Hematopoietic multipotent progenitor cell treated with erythropoietin and hydrocortisone succinate and interleukin-3 and kit ligand, for 6 days (in vitro differentiated cells): ENCODE results near the gene CSNK2A3.
"Not testable (repeated sequence)": the region's sequence is repeated elsewhere in the genome, so short reads cannot be mapped to it uniquely, and the experiment has no call there.

Source experiments
- DNase-seq: peaks from one replicate; pipeline ENCODE4 v3.0.0-alpha.2; 2015

The CSNK2A3 gene

DNA sequence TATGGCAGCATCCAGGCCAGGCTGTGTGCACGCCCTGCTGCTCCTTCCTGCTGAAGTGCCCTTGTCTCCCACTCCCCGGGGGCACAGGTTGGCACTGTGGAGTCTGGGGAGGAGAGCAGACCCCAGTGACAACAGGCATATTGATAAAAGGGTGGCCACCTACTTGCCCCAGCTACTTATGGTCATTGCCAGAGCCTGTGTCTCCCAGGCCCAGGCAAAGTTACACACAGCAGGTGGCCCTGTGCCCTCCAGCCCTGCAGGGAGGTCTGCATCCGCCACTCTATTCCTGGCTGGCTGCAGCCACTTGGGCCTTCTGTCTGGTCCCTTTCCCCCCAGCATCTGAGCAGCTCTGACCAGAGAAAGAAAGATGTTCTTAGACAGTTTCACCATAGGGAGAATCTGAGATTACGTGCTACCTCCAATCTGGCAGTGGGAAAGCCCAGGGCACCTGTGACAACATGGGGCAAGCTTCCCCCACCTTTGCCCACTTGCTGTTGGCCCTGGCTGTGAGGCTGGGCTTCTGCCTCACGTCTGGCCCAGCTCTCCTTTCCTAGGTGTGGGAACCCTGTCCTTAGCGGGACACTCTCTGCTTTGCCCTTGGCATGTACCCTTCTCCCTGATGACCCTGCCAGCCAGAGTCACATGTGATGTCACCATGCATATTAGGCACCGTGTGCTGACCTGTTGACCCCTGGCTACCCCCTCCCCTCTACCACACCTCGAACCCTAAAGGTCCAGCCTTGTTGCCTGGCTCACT lies 25.3 kb upstream of the CSNK2A3 start:
- no peak for DNase-seq

DNA sequence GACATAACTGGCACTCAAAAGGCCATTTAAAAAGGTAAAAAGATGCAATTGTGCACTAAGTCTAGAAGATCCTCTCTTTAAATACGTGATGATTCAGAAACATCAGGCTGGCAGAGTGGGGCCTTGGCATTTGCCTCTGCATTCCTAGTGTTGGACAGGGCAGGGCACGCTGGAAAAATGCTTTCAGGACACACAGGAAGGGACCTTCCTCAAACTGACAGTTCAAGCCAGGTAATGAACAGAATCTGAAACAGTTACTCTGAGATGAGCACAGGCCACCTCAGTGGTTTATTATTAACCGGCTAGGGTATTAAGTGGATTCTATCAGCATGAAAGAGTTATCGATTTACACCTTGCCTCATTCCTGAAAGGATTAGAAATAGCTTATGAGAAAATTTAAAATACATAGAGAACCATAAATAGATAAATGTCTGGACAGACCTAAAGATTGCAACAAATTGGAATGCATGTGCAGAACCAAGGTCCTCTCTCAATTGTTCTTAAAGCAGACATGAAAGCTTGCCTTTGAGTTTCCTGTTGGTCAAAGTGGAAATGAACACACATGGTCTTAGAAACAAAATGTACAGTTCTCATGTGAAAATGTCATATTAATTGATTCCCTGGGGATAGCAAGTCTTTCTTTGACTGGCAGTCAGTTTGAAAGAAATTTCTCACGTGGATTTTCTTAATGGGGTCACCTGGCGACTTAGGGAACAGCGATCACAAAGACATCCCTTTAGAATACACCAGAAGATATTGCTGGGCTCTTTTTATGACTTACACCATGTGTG lies 21.5 kb upstream of the CSNK2A3 start:
- DNase-seq, result no peak

DNA sequence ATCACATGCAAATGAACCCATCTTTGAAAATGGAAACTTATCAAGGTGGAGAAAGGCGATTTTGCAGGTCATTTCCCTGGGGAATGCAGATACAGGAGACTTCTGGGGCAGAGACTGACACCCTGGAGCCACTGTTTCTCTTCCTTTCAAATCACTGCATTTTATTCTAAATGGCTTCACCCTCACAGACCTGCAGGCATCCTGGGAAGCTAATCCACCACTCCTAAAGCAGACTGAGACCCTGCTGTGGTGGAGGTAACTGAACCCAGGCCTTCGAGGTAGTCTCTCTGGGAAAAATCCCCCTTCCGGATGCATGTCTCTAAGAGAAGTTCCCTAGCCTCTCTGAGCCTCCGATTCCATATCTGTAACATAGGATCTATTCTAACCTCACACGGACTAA lies 20.9 kb upstream of the CSNK2A3 start:
- no peak for DNase-seq

DNA sequence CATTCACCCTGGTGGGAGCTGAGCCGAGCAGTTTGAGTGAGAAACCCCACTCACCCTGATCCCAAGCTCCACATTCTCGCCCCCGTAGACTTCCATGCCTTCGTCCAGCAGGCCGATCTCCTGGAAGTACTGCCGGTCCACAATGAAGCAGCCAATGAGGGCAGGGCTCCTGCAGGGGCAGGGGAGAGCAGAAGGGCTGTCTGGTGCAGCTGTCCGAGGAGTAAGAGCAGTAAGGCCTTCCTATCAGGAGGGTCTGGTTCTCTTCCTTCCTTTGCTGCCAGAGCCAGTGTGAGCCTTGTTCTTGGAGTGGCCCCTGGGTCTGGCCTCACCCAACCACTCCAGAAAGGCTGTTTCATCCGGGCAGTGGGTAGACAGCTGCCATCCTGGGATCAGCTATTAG lies 19.4 kb upstream of the CSNK2A3 start:
- DNase-seq, result no peak

DNA sequence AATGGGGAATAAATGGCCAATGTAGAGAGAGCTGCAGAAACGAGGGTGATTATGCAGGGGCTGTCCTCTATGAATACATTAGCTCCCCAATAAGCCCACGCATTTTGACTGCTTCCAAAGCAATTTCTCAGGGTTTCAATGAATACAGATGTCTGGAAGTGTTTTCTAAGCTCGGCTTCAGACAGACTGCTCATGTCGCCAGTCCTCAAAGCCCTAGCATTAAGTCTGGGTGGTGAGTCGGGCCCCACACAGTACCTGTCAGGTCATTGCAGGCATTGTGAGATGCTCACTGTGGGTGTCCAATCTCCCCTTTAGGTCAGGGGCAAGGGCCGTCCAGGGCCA lies 17.9 kb upstream of the CSNK2A3 start:
- DNase-seq, result no peak

DNA sequence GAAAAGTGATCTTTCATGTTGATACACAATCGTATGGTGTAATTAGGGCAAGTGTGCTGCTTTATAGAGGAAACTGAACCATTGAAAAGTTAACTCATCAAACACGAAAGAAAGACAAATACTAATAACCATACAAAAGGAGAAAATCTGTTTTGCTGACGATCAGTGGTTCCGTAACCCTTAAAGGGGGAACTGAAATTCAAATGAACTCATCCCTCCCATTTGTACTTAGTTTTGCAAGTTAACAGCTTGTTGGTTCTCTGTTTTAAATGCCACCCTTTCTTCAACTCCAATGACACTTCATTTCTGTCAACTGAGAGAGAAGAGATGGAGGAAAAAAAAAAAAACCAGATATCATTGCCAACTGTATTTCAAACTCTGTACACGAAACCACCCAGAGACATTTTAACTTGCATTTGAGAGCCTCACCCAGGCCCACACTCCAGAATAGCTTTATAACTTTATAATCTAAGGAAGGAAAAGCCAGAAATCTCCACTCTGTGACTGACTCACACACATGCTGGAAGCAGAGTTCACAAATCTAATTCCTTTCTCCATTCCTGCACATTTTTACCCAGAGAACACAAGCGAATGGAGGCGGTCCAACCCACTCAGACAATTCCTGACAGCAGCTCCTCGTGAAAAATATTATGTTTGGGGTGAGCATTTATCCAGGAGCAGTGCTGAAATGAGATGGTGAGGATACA lies 17.4 kb upstream of the CSNK2A3 start:
- no peak for DNase-seq

DNA sequence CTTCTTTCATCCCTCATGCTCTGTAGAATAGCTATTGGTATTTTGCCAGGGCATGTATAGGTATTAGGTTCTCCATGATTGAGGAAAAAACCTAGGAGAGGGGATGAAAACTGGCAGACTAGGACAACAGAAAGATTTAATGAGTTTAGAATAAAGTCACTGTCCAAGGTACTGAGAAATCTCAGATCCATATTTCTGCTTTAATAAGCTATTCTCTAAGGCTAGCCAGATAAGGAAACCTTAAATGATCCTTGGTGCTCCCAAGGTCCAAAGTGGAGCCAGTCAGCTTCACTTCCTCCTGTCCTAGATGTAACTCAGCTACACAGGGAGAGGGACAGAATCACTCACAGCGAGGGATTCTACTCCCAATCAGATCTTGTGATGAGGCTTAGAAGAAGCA lies 13.7 kb upstream of the CSNK2A3 start:
- peak; percentile 45 for DNase-seq

DNA sequence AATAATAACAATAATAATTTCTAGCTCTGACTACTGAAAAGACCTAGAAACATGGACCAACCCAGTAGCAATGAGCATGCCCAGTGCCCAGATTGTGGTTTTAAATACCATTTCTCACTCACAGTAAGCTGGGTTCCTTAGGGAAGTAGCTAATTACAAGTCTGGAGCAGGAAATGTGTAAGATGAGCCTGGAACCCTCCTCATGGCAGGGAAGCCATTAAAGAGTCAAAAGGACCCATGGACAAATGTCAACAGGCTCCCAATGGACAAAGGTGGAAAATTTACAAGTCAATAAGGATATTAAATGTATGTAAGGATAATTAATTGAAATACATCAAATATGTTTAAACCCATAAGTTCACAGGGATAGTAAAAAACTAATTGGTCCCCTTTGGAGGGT lies 10.6 kb upstream of the CSNK2A3 start:
- no peak for DNase-seq

DNA sequence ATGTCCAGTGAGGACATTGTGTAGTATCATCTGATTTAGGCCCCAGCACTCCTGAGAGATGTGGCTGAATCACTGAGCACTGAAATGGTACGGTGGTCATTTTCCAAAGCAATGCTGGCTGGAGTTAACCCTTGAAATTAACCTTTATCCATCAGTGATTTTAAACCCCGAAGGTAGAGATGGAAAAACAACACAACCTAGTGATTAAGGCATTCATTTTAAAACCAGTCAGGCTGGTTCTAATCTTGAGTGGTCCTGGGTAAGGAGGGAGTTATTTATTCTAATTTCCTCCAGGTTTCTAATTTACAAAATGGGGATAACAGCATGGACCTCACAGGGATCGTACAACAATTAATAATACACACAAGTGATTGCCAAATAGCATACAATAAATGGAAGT lies 6.6 kb upstream of the CSNK2A3 start:
- no peak for DNase-seq

DNA sequence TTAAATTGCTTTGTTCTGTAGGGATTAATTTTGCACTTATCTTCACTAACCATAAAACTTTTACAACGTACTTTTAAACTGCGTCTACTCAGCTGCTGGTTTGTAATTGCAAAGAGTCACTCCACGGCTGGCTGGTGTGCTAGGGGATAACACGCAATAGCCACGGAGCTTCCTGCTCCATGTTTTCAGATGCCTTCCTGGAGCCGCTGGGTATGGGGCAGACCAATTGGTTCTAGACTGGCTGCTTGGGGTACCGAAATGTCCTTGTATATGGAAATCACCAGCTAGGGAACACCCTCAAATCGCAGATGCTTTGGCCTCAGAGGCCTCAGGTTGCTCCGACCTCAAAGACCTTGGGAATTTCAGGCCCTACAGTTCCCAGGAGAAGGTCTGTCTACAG lies 3.8 kb upstream of the CSNK2A3 start:
- DNase-seq, result no peak

DNA sequence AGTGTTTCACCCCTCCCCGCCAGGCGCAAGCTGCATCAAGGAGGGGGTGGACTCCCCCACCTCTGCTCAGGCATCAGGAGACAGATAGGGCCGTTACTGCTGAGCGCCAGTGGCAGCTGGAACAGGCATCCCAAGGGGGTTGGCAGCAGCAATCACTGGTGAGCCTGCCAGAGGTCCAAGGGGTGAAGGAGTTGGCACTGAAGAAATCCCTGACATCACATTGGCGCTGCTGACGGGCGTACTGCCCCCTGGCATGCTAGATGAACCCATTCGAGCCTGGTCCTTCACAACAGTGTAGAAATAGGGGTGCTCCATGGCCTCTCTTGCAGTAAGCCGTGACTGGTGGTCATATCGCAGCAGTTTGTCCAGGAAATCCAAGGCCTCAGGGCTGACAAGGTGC lies 1.2 kb downstream of the CSNK2A3 start:
- DNase-seq, result not testable (repeated sequence)

DNA sequence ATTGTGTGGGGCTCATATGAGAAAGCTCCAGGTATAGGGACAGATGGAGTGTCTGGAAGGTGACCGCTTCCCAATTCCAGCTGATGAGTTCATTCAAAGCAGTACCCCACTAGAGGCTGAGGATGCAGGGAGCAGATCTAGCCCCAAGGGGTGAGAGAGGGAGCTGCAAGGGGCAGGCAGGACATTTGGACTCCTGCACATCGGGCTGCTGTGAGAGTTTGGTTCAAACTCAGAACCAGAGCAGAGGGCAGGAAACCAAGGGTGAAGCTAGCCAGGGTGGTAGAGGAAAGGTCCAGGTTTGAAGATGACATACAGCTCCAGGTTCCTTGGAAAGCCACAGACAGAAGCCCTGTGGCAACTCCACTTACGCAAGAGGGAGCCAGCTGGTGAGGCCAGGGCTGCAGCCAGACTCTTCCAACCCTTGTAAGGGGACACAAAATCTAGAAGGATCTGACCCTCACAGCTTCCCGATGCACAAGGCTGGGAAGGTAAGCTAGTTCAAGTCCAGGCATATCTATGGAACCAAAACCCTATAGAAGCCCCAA lies 1.9 kb downstream of the CSNK2A3 start:
- no peak for DNase-seq

DNA sequence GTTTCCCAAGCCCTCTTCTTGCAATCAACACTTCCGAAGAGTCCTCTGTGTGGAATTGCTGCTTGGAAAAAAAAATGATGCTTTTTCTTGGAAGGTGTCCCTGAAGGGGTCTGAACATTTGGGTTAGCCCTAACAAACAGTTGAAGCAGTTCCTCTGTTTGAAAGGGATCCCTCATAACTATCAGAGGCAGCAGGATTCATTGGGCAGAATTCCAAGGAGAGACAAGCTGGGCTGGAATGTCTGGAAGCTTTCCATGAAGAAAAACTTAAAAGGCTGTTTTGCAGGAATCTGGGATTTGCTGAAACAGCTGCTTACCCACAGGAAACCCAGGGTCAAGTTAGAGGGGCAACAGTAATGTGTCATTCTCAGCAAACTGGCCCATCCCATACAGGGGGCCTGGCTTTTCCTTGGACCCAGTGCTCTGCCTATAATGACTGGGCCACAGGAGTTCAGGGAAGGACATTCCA lies 3.1 kb downstream of the CSNK2A3 start:
- DNase-seq, result no peak

DNA sequence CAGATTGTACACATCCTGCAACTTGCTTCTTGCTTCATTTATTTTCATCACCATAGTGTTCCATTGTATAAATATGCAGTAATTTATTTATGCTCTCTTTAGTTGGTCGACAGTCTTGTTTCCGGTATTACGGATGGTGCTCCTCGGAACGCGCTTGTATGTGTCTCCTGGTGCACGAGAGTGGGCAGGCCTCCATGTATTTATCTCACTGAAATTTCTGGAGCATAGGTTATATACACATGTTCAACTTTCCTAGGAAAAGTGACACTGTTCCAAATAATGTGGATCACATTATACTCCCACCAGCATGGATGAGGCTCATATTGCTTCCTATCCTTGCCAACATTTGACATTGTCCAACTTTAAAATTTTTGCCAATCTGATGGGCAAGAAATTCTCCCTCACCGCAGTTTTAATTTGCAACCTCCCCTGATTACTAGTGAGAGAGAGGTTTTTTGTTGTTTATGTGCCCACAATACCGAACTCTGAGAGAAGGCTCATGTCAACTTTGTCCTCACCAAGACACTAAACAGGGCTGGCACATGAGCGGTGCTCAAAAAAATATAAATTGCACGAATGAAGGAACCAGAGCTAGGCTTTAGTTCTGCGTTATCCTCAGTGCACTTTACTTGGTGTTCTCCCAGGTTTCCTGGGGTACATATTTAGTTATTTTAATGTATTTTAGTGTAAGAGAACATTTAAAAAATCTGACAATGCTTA lies 3.8 kb downstream of the CSNK2A3 start:
- DNase-seq, result no peak

DNA sequence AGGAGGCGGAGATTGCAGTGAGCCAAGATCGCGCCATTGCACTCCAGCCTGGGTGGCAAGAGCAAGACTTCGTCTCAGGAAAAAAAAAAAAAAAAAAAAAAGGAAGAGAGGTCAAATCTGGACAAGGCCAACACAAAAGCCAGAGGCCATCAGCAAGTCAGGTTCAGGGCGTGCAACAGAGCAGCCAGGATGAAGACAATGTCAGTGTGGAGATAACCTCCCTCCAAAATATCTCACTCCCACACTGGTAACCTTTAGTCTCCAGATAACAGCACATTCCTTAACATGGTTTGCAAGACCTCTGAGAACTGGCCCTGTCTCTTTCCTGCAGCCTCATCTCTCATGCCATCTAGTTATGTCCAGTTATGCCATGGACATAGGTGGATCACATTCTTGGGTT lies 4.7 kb downstream of the CSNK2A3 start:
- no peak for DNase-seq

DNA sequence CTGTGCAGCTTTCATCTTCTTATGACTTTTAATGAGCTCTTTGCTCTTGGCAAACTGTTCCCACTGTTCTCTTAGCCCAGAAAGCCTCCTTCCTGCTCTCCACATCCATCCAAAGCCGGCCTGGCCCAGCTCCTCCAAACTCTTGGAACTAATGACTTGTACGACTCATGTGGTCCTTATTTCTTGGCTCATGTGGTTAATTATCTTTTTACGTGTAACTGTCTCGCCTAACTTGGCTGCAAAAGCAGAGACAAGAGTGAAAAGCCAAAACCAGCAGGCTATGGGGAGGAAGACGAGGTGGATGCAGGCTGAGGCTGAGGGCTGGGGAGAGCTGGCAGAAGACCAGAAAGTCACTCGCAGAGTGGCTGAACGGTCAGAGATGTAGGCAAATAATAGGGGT lies 5.5 kb downstream of the CSNK2A3 start:
- no peak for DNase-seq

DNA sequence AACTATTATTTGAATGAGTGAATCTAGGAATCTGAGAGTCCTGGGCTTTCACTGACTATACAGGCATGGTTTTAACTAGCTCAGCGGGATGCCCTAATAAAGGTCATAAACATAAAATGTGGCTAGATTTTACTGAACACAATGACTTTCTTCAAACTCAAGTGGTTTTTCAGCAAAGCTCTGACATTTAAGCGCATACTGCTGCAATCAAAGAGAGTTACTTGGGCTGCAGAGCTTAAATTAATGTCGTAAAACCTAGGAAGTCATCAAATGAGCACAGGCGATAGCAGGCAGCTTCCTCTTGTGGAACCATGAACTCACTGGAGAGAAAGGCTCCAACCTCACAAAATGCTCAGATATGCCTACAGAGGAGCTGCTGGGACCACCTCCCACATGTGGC lies 6.7 kb downstream of the CSNK2A3 start:
- DNase-seq, result no peak

DNA sequence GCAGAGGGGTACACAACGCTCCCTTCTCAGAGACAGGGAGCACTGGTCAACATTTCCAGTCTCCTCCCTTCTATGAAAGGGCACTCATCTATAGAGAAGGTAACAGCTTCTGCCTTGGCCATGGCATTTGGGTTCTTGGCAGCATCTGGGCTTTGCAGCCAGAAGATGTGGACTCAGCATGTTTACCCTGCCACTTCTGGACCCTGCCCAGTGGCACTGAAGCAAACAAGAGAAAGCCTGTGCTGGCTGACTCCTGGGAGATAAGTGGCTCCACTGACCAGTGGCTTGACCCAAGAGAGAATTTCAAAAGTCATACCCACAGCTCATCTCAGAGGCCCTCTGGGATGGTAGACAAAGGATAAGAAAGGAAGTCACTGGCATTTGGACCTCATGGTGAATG lies 8.0 kb downstream of the CSNK2A3 start:
- DNase-seq, result no peak

DNA sequence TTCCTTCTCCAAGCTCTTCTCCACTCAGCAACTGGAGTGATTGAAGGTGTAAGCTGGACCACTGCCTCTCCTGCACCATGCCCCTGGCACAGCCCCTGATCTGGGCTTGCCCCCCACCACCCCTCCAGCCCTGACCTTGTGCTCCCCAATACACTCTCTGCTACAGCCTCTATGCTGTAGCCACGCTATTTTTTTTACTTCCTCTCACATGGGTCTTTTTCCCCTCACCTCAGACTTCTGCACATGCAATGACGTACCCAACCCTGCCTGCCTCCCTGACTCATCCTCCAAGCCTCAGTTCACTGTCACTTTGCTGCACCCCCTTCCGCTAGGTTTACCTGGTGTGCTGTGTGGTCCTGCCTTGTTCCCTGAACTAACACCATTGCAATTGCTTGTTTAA lies 9.0 kb downstream of the CSNK2A3 start:
- no peak for DNase-seq

DNA sequence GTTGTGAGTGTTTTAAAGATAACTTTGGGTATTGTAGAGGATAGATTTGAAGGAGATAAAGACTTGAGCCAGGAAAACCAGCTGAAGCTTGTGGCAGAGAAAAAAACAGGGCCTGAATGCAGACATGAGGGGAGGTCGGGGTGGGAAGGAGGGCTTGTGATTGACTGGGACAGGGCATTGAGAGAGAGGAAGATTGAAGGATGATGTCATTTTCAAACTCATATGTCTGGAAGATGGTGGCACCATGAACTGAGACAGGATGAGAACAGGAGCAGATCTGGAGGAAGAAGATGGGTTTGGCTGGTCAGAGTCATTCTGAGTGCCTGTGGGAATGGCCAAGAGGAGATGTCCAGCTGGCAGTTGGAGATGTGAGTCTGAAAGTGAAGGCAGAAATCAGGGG lies 14.7 kb downstream of the CSNK2A3 start:
- no peak for DNase-seq

DNA sequence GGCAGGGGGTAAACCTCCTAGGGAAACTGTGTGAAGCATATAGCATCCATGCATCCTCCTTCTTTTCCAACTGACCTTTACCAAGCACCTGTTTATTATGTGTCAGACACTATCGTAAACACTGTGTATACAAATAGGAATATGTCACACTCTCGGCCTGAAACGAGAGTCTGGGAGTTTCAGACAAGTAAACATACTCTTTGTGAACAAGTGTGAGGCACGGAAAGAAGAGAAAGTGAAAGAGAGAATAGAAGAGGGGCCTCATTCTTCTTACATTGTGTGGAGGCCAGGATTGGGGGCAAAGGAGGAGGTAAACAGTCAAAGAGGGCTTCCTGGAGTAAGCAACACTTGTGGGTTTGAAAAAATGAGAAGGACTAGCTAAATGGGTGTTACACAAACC lies 16.4 kb downstream of the CSNK2A3 start:
- DNase-seq, result no peak

DNA sequence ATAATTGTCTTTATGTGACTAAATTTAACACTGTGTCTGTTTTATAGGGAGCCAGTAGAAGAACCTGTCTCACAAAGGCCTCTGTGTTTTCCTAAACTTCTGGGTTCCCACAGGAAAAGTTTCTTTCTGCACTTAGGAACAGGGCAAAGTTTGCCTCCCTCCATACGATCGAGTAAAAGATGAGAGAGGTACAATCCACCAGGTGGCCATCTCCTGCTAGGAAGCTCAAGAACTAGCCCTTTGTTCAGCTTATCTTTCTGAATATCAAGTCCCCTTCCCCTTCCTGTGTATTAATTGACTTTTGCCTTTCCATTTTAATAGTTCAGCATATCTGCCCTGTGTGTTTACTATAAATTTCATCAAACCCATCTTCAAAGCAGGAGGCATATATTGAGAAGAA lies 18.0 kb downstream of the CSNK2A3 start:
- DNase-seq, result no peak

DNA sequence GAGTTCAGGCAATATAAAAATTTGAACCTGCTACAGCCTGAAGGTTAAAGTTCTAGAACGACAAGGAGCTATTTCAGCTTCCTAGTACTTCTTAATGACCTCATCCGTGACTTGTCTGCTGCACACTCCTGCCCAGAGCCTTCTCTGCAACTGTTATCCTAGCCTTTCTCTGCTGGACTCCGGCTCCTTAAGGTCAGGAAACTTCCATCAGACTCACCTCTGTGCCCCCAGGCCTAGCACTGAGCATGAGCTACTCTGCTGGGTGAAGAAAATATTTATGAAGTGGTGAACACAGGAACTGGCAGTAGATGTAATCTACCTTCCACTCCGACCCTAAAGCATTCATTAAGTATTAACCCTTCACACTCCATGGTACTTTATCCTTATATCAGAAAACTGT lies 18.4 kb downstream of the CSNK2A3 start:
- no peak for DNase-seq
